Omental fat pad (tissue), 4 donors: ENCODE results near the gene PRSS22. TPM values are rescaled to one million over a fixed set of nuclear protein-coding genes. Genes with fewer than 3 reads are reported as not detected.

ENCODE experiments used
- ATAC-seq: fragments of 150-250 bp; one replicate; pipeline ENCODE4 v1.9.1; 2016; ENCODE audit warnings: mild to moderate bottlenecking, moderate library complexity; ENCODE audit not compliant: low FRiP score
- DNase-seq: peaks from one replicate; pipeline ENCODE4 v3.0.0-alpha.2; 2019; ENCODE audit warnings: low spot score
- total RNA-seq, 4 donors: library from RNA; depleted of rRNA; stranded (reverse); fragments of >200 nt; gene quantifications; one replicate each; pipeline ENCODE4 v1.1.0, GENCODE V29; 2016
- TF ChIP-seq, protein P1 (sequence below), 3 donors: fragments of 450-650 bp; IDR thresholded peaks; one replicate each; pipeline ENCODE4 v1.5.1; 2016 to 2017; ENCODE audit warnings: antibody characterized with exemption in 3 of 3, mild to moderate bottlenecking in 3 of 3, moderate library complexity in 2 of 3

The PRSS22 gene
- total RNA-seq, 4 donors from 2014 or later, result not detected

DNA sequence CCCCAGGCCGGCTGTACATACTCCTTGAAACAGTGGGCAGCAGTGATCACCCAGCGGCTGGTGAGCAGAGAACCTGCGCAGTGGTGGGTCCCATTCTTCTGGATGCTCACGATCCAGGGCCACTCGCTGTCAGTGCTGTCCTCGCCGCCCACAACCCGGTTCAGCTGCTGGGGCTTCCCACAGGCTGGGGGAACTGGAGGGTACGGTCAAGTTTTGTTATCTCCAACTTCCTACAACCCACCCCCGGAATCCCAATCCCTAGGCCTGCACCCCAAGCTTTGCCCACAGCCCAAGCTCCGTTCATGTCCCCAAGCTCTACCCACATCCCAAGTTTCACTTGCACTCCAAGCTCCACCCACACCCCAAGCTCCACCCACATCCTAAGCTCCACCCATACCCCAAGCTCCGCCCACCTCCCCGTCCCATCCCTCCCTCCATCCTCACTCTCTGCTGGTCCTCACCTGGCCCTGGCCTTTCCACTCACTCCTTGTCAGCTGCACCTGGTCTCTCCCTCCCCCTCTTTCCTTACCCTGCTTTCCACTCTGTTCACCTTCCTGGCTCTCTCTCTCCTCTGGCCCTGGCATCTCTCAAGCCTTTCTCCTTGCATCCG is 1.8 kb downstream of the PRSS22 start:
- ATAC-seq (no peak), DNase-seq (no peak)
- TF ChIP-seq, protein P1, sequence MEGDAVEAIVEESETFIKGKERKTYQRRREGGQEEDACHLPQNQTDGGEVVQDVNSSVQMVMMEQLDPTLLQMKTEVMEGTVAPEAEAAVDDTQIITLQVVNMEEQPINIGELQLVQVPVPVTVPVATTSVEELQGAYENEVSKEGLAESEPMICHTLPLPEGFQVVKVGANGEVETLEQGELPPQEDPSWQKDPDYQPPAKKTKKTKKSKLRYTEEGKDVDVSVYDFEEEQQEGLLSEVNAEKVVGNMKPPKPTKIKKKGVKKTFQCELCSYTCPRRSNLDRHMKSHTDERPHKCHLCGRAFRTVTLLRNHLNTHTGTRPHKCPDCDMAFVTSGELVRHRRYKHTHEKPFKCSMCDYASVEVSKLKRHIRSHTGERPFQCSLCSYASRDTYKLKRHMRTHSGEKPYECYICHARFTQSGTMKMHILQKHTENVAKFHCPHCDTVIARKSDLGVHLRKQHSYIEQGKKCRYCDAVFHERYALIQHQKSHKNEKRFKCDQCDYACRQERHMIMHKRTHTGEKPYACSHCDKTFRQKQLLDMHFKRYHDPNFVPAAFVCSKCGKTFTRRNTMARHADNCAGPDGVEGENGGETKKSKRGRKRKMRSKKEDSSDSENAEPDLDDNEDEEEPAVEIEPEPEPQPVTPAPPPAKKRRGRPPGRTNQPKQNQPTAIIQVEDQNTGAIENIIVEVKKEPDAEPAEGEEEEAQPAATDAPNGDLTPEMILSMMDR (IDR thresholded peaks at IDR 0.05), result no peak

DNA sequence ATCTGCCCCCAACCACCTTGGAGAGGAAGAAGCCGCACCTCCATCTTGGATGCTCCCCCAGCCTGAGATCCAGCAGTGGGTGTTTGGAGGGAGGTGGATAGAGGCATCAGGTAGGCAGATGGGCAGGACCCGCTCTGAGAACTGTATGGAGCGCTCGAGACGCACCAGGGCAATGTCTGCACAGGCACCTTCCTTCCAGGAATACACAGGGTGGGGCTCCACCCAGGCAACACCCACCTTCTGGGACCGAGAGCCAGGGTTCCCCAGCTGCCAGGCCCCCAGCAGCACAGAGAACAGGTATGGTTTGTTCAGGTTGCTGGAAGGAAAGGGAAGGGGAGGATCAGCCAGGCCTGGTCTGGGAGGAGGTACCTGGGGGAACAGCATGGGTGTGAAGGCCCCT is 2.4 kb downstream of the PRSS22 start:
- TF ChIP-seq, protein P1 (IDR thresholded peaks at IDR 0.05), result no peak
- no peak for DNase-seq
- no peak for ATAC-seq

DNA sequence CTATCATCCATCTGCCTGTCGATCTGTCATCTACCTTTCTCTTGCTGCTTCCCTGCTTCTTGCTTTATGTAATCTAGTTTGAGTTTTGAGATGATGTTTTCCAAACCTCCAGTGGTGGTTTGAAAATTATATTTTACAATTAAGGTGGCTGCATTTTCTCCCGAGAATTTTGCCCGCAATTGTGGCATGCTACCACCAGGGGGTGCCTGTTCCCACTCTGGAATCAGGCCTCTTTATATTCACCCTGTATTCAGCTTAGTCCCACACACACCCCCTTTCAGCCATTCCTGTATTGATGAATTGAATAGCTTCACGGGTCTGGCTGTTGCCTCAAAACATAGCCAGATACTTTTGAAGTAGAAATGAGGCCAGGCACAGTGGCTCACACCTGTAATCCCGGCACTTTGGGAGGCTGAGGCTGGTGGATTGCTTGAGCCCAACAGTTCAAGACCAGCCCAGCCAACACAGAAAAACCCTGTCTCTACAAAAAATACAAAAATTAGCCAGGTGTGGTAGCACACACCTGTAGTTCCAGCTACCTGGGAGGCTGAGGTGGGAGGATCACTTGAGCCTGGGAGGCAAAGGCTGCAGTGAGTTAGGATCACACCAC is 3.2 kb downstream of the PRSS22 start:
- ATAC-seq (no peak), DNase-seq (no peak)
- TF ChIP-seq, protein P1 (IDR thresholded peaks at IDR 0.05), result no peak

DNA sequence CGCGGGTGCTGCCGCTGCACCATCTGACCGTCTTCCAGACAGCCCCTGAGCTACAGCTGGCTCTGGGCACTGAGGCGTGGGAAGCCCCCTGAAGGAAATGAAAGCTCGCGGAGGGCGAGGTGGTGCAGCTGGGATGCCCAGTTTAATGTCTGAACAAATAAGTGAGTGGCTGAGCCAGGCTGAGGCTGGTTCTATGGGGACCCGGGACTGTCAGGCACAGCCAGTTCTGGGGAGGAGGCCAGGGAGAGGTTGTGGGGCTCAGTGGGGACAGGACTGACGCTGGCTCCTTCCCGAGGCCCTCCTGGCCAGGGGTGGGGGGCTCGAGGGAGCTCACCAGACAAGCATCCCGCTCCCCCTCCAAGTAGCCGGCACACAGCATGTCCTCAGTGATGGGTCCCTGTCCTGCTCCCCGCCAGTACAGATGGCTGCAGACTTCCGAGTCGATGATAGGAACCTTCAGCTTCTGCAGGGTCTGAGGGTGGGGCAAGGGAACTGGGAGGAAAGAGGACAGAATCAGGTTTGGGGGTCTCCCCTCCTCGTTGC is 4.4 kb downstream of the PRSS22 start:
- DNase-seq (no peak), ATAC-seq (no peak)
- TF ChIP-seq, protein P1 (IDR thresholded peaks at IDR 0.05), result no peak

DNA sequence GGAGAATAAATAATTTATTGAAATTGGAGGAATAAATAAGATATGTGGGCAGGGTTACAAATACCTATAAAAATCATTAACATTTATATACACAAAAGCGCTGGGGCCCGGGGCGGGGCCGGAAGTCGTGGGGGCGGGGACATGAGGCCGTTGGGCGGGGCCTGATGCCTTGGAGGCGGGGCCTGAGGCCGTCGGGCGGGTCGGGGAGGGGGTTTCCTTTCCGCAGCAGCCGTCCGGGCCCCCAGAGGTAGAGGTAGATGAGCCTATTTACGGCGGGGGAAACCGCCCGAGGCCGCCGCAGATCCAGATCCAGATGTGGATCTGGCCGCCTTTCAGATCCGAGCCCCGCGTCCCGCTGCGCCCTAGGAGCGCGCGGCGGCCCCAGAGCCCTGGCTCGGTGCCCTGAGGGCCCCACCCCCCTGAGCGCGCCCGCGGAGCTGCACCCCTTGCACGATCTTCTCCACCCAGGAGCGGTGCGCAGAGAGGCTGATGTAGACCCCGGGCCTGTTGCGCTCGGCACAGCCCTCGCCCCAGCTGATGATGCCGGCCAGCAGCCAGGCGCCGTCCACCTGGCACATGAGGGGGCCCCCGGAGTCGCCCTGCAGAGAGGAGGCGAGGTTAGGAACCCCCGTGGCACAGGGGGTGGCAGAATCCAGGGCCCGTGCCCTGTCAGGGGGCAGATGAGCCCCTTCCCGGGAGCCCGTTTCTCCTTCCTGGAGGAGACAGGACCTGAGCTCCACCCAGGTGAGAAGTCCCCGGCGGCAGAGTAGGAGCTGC is 5.1 kb downstream of the PRSS22 start:
- TF ChIP-seq, protein P1 (IDR thresholded peaks at IDR 0.05), result no peak
- DNase-seq, result no peak

DNA sequence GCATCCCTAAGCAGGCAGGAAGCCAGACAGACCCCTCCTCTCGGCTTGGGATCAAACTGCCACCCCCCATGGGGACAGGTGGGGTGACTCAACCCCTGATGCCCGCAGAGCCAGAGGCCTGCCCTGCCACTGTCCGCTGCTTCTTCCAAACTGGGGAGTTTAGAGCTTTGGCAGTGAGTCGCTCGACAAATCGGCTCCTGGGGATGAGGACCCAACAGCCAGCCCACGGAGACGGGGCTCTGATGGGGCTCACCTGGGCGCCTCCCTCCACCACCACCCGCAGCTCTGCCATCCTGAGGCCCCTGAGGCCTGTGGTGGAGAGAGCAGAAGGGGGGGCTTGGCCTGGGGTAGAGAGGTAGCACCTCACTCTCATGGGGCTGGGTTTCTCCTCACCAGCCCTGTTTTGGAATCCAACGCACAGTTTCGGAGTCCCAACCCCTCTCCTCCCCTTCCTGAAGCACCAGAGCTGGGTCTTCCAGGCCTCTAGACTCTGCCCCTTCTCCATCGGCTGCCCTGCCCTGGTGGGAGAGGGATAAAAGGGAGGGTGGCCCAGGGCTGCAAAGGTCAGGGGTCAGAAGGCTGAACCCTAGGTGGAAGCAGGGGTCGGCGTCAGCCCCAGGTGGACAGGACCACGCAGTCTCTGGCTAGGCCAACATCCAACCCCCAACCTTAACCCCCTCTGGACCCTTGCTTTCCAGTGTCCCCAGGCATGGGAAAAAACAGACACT is 5.8 kb downstream of the PRSS22 start:
- TF ChIP-seq, protein P1 (IDR thresholded peaks at IDR 0.05), result no peak
- ATAC-seq (no peak), DNase-seq (no peak)

More for the DNA sequence above, 5.1 kb downstream of the PRSS22 start:
- ATAC-seq, result no peak
